DMS79 (cell line): ENCODE data around the gene DNAH14.
"Not testable (repeated sequence)": the region's sequence is repeated elsewhere in the genome, so short reads cannot be mapped to it uniquely, and the experiment has no call there.

ENCODE experiments used
- DNase-seq: peaks from one replicate; lab custom pipeline; 2025; lab: John Stamatoyannopoulos, UW

DNAH14 gene

GRCh38 chr1:225348400-225348799 lies 418.9 kb downstream of the DNAH14 start:
- DNase-seq: no peak

- DNase-seq: no peak
Measured at GRCh38 chr1:225349826-225350225, 420.4 kb downstream of the DNAH14 start.

GRCh38 chr1:225350872-225351271 lies 421.4 kb downstream of the DNAH14 start:
- DNase-seq: no peak

- DNase-seq: no peak
Measured at GRCh38 chr1:225354906-225355305, 425.4 kb downstream of the DNAH14 start.

- no peak for DNase-seq
Measured at GRCh38 chr1:225355863-225356262, 426.4 kb downstream of the DNAH14 start.

GRCh38 chr1:225360119-225360518 lies 430.6 kb downstream of the DNAH14 start:
- DNase-seq: no peak

GRCh38 chr1:225361176-225361575 lies 431.7 kb downstream of the DNAH14 start:
- DNase-seq: no peak

- no peak for DNase-seq
Measured at GRCh38 chr1:225362805-225363204, 433.3 kb downstream of the DNAH14 start.

- DNase-seq: no peak
Measured at GRCh38 chr1:225364439-225364838, 435.0 kb downstream of the DNAH14 start.

GRCh38 chr1:225366018-225366417 lies 436.5 kb downstream of the DNAH14 start:
- no peak for DNase-seq

- no peak for DNase-seq
Measured at GRCh38 chr1:225366552-225366951, 437.1 kb downstream of the DNAH14 start.

- no peak for DNase-seq
Measured at GRCh38 chr1:225368036-225368552, 438.6 kb downstream of the DNAH14 start.

GRCh38 chr1:225371366-225372010 lies 442.0 kb downstream of the DNAH14 start:
- no peak for DNase-seq

- no peak for DNase-seq
Measured at GRCh38 chr1:225373155-225373554, 443.7 kb downstream of the DNAH14 start.

GRCh38 chr1:225374996-225375395 lies 445.5 kb downstream of the DNAH14 start:
- no peak for DNase-seq

- DNase-seq: no peak
Measured at GRCh38 chr1:225378880-225379279, 449.4 kb downstream of the DNAH14 start.

GRCh38 chr1:225380691-225381090 lies 451.2 kb downstream of the DNAH14 start:
- no peak for DNase-seq

GRCh38 chr1:225386860-225387259 lies 457.4 kb downstream of the DNAH14 start:
- DNase-seq: not testable (repeated sequence)

GRCh38 chr1:225388372-225388771 lies 458.9 kb downstream of the DNAH14 start:
- no peak for DNase-seq

- no peak for DNase-seq
Measured at GRCh38 chr1:225389843-225390242, 460.4 kb downstream of the DNAH14 start.

GRCh38 chr1:225396357-225396756 lies 466.9 kb downstream of the DNAH14 start:
- DNase-seq: no peak

GRCh38 chr1:225400968-225401367 lies 471.5 kb downstream of the DNAH14 start:
- no peak for DNase-seq

- DNase-seq: no peak
Measured at GRCh38 chr1:225406976-225407725, 477.7 kb downstream of the DNAH14 start.
